Esophagus muscularis mucosa (tissue), 3 donors: ENCODE measurements around the gene RANBP17.

Source experiments
- CTCF ChIP-seq, 3 experiments: fragments of 200-600 bp in 2 of 3; fragments of 450-650 bp in 1 of 3; sonication (generic) in 2 of 3; IDR thresholded peaks; one replicate each; pipeline ENCODE4 v1.5.1; 2017 to 2019; ENCODE audit warnings: antibody characterized with exemption in 3 of 3, mild to moderate bottlenecking in 2 of 3, moderate library complexity in 1 of 3
- POLR2A ChIP-seq: fragments of 450-650 bp; IDR thresholded peaks from one replicate; pipeline ENCODE4 v1.6.1; 2017; ENCODE audit warnings: antibody characterized with exemption, moderate library complexity, mild to moderate bottlenecking, low read depth
- POLR2AphosphoS5 ChIP-seq, 2 donors: sonication (generic); formaldehyde crosslinking; IDR thresholded peaks; one replicate each; pipeline ENCODE4 v1.6.1; 2017; ENCODE audit warnings: antibody characterized with exemption in 2 of 2

GRCh38 chr5:170917113-170917512, 55.3 kb downstream of the RANBP17 start:
- TF ChIP-seq POLR2AphosphoS5 (IDR thresholded peaks at IDR 0.05) (no peak), CTCF (IDR thresholded peaks at IDR 0.05) (no peak), POLR2A (no peak)
